ENCODE data around the gene NSDHL.

The NSDHL gene

DNA sequence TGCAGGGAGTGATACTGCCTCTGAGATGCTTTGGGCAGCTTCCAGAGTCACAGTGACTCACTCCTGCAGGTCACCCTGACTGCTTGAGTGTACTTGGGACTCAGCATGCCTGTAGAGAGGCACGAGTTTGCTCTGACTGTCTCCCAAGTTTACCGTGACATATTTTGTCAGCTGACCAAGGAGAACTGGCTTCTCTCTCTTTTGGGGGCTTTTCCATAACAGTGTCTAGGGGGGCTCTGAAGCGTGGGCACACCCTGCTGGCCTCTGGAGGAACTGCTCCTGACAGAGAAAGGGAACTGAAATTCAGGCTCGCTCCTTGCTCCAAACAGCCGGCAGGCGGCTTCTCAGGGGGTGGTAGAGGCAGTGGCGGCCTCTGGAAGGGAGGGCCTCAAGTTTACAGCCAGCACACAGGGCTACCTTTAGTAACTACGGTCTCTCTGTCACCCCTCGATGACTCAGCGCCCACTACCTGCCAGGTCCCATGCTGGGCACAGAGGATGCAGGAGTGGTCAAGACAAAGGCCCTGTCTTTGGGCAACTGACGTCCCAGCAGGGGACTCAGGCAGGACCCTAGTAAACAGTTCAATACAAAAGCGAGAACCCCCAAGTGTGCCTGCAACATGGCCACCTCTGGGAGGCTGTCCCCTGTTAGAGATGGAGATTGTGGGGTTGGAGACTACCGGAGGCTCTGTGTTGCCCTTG, 84.8 kb downstream of the NSDHL start:
- DNase-seq (ENCODE audit: low spot score) = no peak

DNA sequence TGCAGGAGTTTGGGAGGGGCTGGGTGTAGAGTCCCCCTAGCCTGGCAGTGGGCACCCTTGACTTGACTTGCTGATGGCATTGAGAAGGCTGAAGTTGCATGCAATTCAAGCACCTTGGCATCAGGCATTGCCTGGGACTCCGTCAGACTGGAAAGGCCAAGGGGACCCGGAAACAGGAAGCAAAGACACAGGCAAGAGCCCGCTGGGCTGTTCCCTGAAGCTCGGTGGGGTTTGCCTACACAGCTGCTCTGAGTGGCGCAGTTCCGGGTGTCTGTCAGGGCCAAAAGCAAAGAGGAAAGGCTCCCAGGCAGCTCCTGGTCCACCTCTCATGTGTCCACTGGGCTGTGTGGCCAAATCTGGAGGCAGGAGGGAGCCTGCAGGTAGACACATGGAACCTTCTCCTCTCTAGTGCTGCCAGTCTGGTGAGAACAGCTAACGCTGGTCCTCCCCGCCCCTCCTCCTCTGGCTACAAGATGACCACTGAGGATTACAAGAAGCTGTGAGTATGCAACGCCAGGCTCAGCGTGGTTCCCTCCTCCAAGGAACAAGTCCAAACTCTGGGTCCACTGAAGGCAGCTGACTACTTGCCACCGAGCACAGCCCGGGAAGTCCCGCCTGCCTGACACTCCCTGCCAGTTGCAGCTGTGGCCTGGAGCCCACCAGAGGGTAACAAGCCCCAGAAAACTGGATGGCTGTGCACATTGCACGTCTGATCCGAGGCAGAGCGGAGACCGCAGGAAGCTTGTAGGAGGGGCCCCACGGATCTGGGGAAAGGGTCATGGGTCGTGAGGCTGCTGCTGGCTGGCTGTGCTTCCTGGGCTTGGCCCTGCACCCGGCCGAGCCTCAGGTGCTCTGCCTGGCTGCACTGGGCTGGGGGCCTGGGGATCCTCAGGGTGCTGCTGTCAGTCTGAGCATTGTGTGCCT, 87.1 kb downstream of the NSDHL start:
- DNase-seq (ENCODE audit: low spot score) = no peak

DNA sequence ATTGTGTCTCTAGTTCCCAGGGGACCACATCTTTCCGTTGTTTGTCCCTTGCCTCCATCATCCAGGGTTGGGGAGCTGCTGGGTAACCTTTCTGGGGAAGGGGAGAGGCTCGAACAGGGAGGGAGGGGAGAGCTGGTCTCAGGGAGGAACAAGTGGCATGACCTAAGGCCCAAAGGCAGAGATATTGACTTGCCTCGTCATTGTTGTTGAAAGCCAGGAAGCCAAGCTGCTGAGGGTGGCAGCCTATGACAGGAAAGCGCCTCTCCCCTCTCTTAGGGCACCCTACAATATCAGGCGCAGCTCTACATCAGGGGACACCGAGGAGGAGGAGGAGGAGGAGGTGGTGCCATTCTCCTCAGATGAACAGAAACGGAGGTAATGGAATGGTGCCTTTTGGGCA, 87.8 kb downstream of the NSDHL start:
- DNase-seq (ENCODE audit: low spot score) = no peak

All from HuH-7.5 (cell line).